ENCODE data around the gene DDIT4. TPM values are rescaled to one million over a fixed set of nuclear protein-coding genes. Genes with fewer than 3 reads are reported as not detected.

DDIT4 gene
- total and polyA plus RNA-seq, 9 of the 15 experiments (the other 6 are each of a cell fraction or from before 2014, with no cell fraction given) = 8.2 to 675 (median 159) TPM

DNA sequence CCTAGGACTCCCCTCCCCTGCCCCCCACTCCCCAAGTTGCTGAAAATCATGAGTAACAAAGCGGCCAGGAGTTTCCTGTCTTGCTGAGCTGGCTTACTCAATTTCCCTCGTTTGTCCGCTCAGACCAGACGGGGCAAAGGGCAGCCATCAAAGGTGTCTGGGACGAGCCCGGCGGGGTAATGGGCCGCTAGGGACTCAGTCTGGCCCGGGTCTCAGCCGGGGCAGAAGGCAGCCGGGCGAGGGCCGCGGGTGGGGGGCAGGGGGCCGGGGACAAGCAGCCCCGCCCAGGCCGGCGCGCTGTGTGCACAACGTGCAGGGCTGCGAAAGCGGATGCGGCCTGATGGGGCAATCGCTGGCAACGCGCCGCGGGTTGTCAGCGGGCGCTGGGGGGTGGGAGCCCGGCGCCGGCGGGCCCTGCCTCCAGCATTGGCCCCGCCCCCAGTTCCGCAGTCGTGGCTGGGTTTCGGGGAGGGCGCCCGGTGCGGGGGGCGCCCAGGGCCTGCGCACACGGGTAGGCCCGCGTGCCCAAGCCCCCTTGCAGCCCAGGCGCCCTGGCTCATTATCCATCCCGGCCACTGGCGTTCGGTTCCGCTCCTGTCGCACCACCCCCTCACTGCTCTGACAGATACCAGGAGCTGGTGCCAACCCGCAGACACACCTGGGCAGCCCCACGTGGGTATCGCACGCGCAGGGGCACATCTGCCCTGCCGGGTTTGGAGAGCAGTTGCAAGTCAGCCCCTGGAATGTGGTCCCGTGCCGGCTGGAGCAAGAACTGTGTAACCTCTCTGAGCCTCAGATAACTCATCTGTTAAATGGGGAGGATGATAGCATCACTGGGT is 45.9 kb downstream of the DDIT4 start (continued):
- TF ChIP-seq KDM4B (IDR thresholded peaks at IDR 0.05; ENCODE audit: borderline replicate concordance in 2 of 2, low read depth in 1 of 2) = no peak
- TF ChIP-seq ZFP91 (CRISPR knock-in tag; IDR thresholded peaks at IDR 0.05) = 0 out of 2 replicates have a peak, but pooled peaks have one; percentile 37
- TF ChIP-seq, protein P1, sequence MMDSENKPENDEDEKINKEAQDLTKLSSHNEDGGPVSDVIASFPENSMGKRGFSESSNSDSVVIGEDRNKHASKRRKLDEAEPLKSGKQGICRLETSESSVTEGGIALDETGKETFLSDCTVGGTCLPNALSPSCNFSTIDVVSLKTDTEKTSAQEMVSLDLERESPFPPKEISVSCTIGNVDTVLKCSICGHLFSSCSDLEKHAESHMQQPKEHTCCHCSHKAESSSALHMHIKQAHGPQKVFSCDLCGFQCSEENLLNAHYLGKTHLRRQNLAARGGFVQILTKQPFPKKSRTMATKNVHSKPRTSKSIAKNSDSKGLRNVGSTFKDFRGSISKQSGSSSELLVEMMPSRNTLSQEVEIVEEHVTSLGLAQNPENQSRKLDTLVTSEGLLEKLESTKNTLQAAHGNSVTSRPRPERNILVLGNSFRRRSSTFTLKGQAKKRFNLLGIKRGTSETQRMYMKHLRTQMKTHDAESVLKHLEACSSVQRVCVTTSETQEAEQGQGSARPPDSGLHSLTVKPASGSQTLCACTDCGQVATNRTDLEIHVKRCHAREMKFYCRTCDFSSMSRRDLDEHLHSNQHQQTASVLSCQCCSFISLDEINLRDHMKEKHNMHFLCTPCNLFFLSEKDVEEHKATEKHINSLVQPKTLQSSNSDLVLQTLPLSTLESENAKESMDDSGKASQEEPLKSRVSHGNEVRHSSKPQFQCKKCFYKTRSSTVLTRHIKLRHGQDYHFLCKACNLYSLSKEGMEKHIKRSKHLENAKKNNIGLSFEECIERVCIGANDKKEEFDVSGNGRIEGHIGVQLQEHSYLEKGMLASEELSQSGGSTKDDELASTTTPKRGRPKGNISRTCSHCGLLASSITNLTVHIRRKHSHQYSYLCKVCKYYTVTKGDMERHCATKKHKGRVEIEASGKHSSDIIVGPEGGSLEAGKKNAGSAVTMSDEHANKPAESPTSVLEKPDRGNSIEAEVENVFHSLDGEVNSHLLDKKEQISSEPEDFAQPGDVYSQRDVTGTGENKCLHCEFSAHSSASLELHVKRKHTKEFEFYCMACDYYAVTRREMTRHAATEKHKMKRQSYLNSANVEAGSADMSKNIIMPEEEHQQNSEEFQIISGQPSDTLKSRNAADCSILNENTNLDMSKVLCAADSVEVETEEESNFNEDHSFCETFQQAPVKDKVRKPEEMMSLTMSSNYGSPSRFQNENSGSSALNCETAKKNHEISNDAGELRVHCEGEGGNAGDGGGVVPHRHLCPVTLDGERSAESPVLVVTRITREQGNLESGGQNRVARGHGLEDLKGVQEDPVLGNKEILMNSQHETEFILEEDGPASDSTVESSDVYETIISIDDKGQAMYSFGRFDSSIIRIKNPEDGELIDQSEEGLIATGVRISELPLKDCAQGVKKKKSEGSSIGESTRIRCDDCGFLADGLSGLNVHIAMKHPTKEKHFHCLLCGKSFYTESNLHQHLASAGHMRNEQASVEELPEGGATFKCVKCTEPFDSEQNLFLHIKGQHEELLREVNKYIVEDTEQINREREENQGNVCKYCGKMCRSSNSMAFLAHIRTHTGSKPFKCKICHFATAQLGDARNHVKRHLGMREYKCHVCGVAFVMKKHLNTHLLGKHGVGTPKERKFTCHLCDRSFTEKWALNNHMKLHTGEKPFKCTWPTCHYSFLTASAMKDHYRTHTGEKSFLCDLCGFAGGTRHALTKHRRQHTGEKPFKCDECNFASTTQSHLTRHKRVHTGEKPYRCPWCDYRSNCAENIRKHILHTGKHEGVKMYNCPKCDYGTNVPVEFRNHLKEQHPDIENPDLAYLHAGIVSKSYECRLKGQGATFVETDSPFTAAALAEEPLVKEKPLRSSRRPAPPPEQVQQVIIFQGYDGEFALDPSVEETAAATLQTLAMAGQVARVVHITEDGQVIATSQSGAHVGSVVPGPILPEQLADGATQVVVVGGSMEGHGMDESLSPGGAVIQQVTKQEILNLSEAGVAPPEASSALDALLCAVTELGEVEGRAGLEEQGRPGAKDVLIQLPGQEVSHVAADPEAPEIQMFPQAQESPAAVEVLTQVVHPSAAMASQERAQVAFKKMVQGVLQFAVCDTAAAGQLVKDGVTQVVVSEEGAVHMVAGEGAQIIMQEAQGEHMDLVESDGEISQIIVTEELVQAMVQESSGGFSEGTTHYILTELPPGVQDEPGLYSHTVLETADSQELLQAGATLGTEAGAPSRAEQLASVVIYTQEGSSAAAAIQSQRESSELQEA (IDR thresholded peaks at IDR 0.05; ENCODE audit: low read depth) = no peak
- TF ChIP-seq ZSCAN32 (CRISPR knock-in tag; IDR thresholded peaks at IDR 0.05) = no peak
- TF ChIP-seq ETV5 (CRISPR knock-in tag; IDR thresholded peaks at IDR 0.05; ENCODE audit: low read depth) = no peak
- TF ChIP-seq ZFPM2 (CRISPR knock-in tag; IDR thresholded peaks at IDR 0.05) = peak; percentile 87; the same call in 1 of the 2 replicates
- TF ChIP-seq, protein P2, sequence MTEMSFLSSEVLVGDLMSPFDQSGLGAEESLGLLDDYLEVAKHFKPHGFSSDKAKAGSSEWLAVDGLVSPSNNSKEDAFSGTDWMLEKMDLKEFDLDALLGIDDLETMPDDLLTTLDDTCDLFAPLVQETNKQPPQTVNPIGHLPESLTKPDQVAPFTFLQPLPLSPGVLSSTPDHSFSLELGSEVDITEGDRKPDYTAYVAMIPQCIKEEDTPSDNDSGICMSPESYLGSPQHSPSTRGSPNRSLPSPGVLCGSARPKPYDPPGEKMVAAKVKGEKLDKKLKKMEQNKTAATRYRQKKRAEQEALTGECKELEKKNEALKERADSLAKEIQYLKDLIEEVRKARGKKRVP (CRISPR knock-in tag; IDR thresholded peaks at IDR 0.05) = peak; percentile 77; the same call in 1 of the 2 replicates
- TF ChIP-seq EP300 (IDR thresholded peaks at IDR 0.05; ENCODE audit: low read length) = no peak; the same call in 1 of the 2 replicates
- TF ChIP-seq ZNF639 (CRISPR knock-in tag; conservative IDR thresholded peaks at IDR 0.05 in 1 of 2, IDR thresholded peaks at IDR 0.05 in 1 of 2) = no peak
- TF ChIP-seq VEZF1 (CRISPR knock-in tag; IDR thresholded peaks at IDR 0.05) = no peak
- TF ChIP-seq IFI16 (CRISPR knock-in tag; IDR thresholded peaks at IDR 0.05) = peak; percentile 39; the same call in 1 of the 2 replicates
